ENCODE measurements around the gene DIP2B. TPM values are rescaled to one million over a fixed set of nuclear protein-coding genes. Genes with fewer than 3 reads are reported as not detected.

Gene DIP2B
- total and polyA plus RNA-seq, 12 donors = 3.0 to 21.5 (median 15.8) TPM

- intact Hi-C loops (cut with DNase I) = no loop called here
- H3K4me1 ChIP-seq = peaks cover 0 to 6% (median 0%) of the 10 kb centered on the region in 9 donors
- TF ChIP-seq CTCF (IDR thresholded peaks at IDR 0.05) = no peak
- H3K36me3 ChIP-seq = peaks cover 0 to 43% (median 12%) of the 10 kb centered on the region in 9 donors
- no peaks in the 10 kb centered on the region for H3K9me3 ChIP-seq
- ATAC-seq = no peak
- H3K4me3 ChIP-seq = no peak overlapping the region
- H3K27ac ChIP-seq = no peak overlapping the region
- no peak for DNase-seq
- WGBS, 2 donors = 90 to 98% methylated on average over 8 of the region's 8 CpGs
- H3K27me3 ChIP-seq = no peaks in the 10 kb centered on the region
These were observed 274.1 kb downstream of the DIP2B start for GRCh38 chr12:50778663-50779590.

- no peak for TF ChIP-seq CTCF (IDR thresholded peaks at IDR 0.05)
- Histone ChIP-seq H3K4me3 (no peak overlapping the region), H3K27me3 (no peaks in the 10 kb centered on the region), H3K36me3 (peaks cover 0 to 43% (median 12%) of the 10 kb centered on the region in 9 donors), H3K27ac (no peak overlapping the region), H3K4me1 (peaks cover 0 to 6% (median 0%) of the 10 kb centered on the region in 9 donors), H3K9me3 (no peaks in the 10 kb centered on the region)
- intact Hi-C loops (cut with DNase I) = no loop called here
- no peak for DNase-seq
- ATAC-seq = no peak
- WGBS, 2 donors = 93 to 96% methylated on average over 4 of the region's 4 CpGs
These were observed 275.2 kb downstream of the DIP2B start for GRCh38 chr12:50780013-50780412.

GRCh38 chr12:50784501-50784900, 279.7 kb downstream of the DIP2B start:
- Histone ChIP-seq H3K27ac (no peak overlapping the region), H3K4me1 (peaks cover 0 to 4% (median 0%) of the 10 kb centered on the region in 9 donors), H3K9me3 (peaks cover 0 to 14% (median 0%) of the 10 kb centered on the region in 11 donors), H3K36me3 (peaks cover 0 to 49% (median 16%) of the 10 kb centered on the region in 9 donors), H3K27me3 (no peaks in the 10 kb centered on the region), H3K4me3 (no peak overlapping the region)
- DNase-seq (no peak), ATAC-seq (no peak)
- no peak for TF ChIP-seq CTCF (IDR thresholded peaks at IDR 0.05)
- WGBS, 2 donors = 96 to 97% methylated on average over 4 of the region's 4 CpGs
- intact Hi-C loops (cut with DNase I) = no loop called here

GRCh38 chr12:50785406-50786001, 280.7 kb downstream of the DIP2B start:
- no peak for TF ChIP-seq CTCF (IDR thresholded peaks at IDR 0.05)

More at GRCh38 chr12:50785406-50786001, 280.7 kb downstream of the DIP2B start:
- no peak for ATAC-seq
- H3K27me3 ChIP-seq = no peaks in the 10 kb centered on the region
- 92 to 94% methylated on average over 3 of the region's 3 CpGs for WGBS, 2 donors
- intact Hi-C loops (cut with DNase I) = no loop called here
- H3K27ac ChIP-seq = no peak overlapping the region
- H3K4me3 ChIP-seq = no peak overlapping the region
- H3K9me3 ChIP-seq = peaks cover 0 to 14% (median 0%) of the 10 kb centered on the region in 11 donors
- H3K36me3 ChIP-seq = peaks cover 0 to 45% (median 15%) of the 10 kb centered on the region in 9 donors
- H3K4me1 ChIP-seq = peaks cover 0 to 4% (median 0%) of the 10 kb centered on the region in 9 donors
- DNase-seq = no peak
